Peyer's patch (tissue), 4 donors: ENCODE measurements around the gene PDE6H.

ENCODE experiments used
- POLR2A ChIP-seq, 2 donors: fragments of 450-650 bp; IDR thresholded peaks; one replicate each; pipeline ENCODE4 v1.5.1; 2017; ENCODE audit warnings: antibody characterized with exemption in 2 of 2, mild to moderate bottlenecking in 2 of 2, moderate library complexity in 2 of 2
- TF ChIP-seq, protein P1 (sequence below), 6 experiments: fragments of 450-650 bp in 4 of 6; fragments of 200-600 bp in 2 of 6; sonication (generic) in 1 of 6; IDR thresholded peaks; one replicate each; pipeline ENCODE4 v1.5.1; 2017 to 2019; ENCODE audit warnings: antibody characterized with exemption in 6 of 6, mild to moderate bottlenecking in 3 of 6, moderate library complexity in 1 of 6

- TF ChIP-seq, protein P1, sequence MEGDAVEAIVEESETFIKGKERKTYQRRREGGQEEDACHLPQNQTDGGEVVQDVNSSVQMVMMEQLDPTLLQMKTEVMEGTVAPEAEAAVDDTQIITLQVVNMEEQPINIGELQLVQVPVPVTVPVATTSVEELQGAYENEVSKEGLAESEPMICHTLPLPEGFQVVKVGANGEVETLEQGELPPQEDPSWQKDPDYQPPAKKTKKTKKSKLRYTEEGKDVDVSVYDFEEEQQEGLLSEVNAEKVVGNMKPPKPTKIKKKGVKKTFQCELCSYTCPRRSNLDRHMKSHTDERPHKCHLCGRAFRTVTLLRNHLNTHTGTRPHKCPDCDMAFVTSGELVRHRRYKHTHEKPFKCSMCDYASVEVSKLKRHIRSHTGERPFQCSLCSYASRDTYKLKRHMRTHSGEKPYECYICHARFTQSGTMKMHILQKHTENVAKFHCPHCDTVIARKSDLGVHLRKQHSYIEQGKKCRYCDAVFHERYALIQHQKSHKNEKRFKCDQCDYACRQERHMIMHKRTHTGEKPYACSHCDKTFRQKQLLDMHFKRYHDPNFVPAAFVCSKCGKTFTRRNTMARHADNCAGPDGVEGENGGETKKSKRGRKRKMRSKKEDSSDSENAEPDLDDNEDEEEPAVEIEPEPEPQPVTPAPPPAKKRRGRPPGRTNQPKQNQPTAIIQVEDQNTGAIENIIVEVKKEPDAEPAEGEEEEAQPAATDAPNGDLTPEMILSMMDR (IDR thresholded peaks at IDR 0.05) = no peak
- no peak for TF ChIP-seq POLR2A (IDR thresholded peaks at IDR 0.05)
Measured at GRCh38 chr12:14946861-14947260, 26.0 kb upstream of the PDE6H start.
